ENCODE results near the gene NDUFB10. TPM values are rescaled to one million over a fixed set of nuclear protein-coding genes. Genes with fewer than 3 reads are reported as not detected.

The NDUFB10 gene
- total and polyA plus RNA-seq, 10 of the 15 experiments (the other 5 are each of a cell fraction or from before 2014, with no cell fraction given): 52.2 to 319 (median 130) TPM

- FAIRE-seq: no peak
- ChIA-PET SMC1A (ENCODE audit: uncharacterized antibody, unreplicated experiment) (no interaction called here), CTCF (interaction anchor here (1.0 to 2.0 kb wide), 5 partner anchors 12 to 316 kb away, joined by 3 to 8 read pairs (median 5); no protein-coding TSS in a partner anchor), RAD21 (ENCODE audit: unreplicated experiment) (interaction anchor here (1.8 kb wide), 1 partner anchor 13 kb away, joined by 6 read pairs; no protein-coding TSS in a partner anchor), POLR2A (interaction anchor here (0.6 to 2.3 kb wide), 6 partner anchors 22 to 806 kb away, joined by 3 to 6 read pairs (median 5); partner anchors contain the start of gene RPS2)
- BruUV-seq (replicated peaks): no TSS peak
- H3K9me3 ChIP-seq (replicated peaks; ENCODE audit: control insufficient read depth, insufficient read depth, low read length): no peaks in the 10 kb centered on the region
- H4K20me1 ChIP-seq (ENCODE audit: control insufficient read depth, insufficient read depth): no peaks in the 10 kb centered on the region
- ATAC-seq: no peak
- H3K4me3 ChIP-seq: peak overlapping the region; percentile 87
- H3K79me2 ChIP-seq (ENCODE audit: control insufficient read depth, insufficient read depth, low read length): peaks cover 18% of the 10 kb centered on the region
- peak in 1 of 2 experiments; percentile 35; a peak in 1 of 4 replicates for TF ChIP-seq BHLHE40 (IDR thresholded peaks at IDR 0.05; ENCODE audit: borderline replicate concordance in 1 of 2, low read depth in 2 of 2, low read length in 1 of 2)
- 0 out of 2 replicates have a peak, but pooled peaks have one; percentile 42 for TF ChIP-seq MLLT1 (IDR thresholded peaks at IDR 0.05)
- no peak for TF ChIP-seq EP300 (IDR thresholded peaks at IDR 0.05; ENCODE audit: borderline replicate concordance in 1 of 2, control insufficient read depth in 1 of 2, low read depth in 2 of 2, low read length in 2 of 2)
- 0 out of 6 replicates have a peak, but pooled peaks of 1 of the 3 experiments have one; percentile 1 for TF ChIP-seq CTCF (IDR thresholded peaks at IDR 0.05 in 2 of 3, conservative IDR thresholded peaks at IDR 0.05 in 1 of 3; ENCODE audit: control insufficient read depth in 2 of 3, extremely low read depth in 1 of 3, insufficient read depth in 1 of 3, low read depth in 3 of 3, low read length in 3 of 3)
- no peaks in the 10 kb centered on the region for H3K27me3 ChIP-seq (replicated peaks in 1 of 2; ENCODE audit: control insufficient read depth in 2 of 2, insufficient read depth in 2 of 2, low read length in 1 of 2)
- WGBS (ENCODE audit: insufficient coverage, insufficient replicate concordance, low lambda C conversion rate, missing lambda C conversion rate): 89% methylated on average over 28 of the region's 30 CpGs
- in situ Hi-C loops (cut with MboI): no loop called here
- H3K27ac ChIP-seq (ENCODE audit: control insufficient read depth, insufficient read depth): peak overlapping the region; percentile 41; the same call in 1 of the 2 replicates
- peaks cover 10% of the 10 kb centered on the region; the same call in 1 of the 2 replicates for H3K4me1 ChIP-seq (ENCODE audit: control insufficient read depth, insufficient read depth, low read length)
- H2AFZ ChIP-seq (ENCODE audit: control insufficient read depth, low read depth, low read length): no peak overlapping the region
- intact Hi-C loops (cut with micrococcal nuclease; ENCODE audit: unreplicated experiment): no loop called here
- H3K36me3 ChIP-seq (ENCODE audit: control insufficient read depth in 2 of 2, insufficient read depth in 2 of 2, low read length in 1 of 2): peaks cover 0 to 5% of the 10 kb centered on the region in 2 experiments; a peak in 3 of 4 replicates
- H3K9ac ChIP-seq (ENCODE audit: control insufficient read depth, insufficient read depth, low read length): peak overlapping the region; percentile 80; the same call in 1 of the 2 replicates
- no peak for DNase-seq (ENCODE audit: low read depth, low spot score)
- H3K4me2 ChIP-seq (ENCODE audit: control insufficient read depth, insufficient read depth): peak overlapping the region; percentile 84
Measured at GRCh38 chr16:1941162-1942046, 17.9 kb upstream of the NDUFB10 start.

All from GM12878 (cell line).